HG02588 (cell line): Measurements from ENCODE around the gene SLC28A3.
"Not testable (repeated sequence)": the region's sequence is repeated elsewhere in the genome, so short reads cannot be mapped to it uniquely, and the experiment has no call there.

Source experiments
- ATAC-seq: cut with Tn5 transposase; IDR thresholded peaks from one replicate; pipeline ENCODE4 v1.9.1; 2021; ENCODE audit warnings: mild to moderate bottlenecking, moderate library complexity; ENCODE audit not compliant: unreplicated experiment

The SLC28A3 gene, protein sequence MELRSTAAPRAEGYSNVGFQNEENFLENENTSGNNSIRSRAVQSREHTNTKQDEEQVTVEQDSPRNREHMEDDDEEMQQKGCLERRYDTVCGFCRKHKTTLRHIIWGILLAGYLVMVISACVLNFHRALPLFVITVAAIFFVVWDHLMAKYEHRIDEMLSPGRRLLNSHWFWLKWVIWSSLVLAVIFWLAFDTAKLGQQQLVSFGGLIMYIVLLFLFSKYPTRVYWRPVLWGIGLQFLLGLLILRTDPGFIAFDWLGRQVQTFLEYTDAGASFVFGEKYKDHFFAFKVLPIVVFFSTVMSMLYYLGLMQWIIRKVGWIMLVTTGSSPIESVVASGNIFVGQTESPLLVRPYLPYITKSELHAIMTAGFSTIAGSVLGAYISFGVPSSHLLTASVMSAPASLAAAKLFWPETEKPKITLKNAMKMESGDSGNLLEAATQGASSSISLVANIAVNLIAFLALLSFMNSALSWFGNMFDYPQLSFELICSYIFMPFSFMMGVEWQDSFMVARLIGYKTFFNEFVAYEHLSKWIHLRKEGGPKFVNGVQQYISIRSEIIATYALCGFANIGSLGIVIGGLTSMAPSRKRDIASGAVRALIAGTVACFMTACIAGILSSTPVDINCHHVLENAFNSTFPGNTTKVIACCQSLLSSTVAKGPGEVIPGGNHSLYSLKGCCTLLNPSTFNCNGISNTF

DNA sequence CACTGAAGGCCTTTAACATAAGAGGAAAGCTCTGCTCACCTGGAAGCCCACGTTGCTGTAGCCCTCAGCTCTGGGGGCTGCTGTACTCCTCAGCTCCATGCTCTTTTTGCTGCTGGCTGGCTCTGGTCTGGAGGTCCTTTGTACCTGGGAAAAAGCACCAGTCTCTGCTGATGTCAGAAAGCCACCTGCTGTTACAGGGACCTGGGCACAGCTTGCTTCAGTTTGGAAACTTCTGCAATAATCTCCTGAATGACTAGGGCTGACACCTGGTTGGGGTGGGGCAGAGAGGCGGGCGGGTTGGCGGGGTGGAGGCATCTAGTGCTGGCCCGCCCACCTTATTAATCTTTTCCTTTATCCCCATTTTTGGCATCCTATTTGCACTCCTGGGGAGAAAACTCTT is at the start of gene SLC28A3:
SLC28A3 (minus strand) TSS at position 224 of the 400 bp plus-strand sequence; CDS start at position 99, 125 bp downstream.
- no peak for ATAC-seq

DNA sequence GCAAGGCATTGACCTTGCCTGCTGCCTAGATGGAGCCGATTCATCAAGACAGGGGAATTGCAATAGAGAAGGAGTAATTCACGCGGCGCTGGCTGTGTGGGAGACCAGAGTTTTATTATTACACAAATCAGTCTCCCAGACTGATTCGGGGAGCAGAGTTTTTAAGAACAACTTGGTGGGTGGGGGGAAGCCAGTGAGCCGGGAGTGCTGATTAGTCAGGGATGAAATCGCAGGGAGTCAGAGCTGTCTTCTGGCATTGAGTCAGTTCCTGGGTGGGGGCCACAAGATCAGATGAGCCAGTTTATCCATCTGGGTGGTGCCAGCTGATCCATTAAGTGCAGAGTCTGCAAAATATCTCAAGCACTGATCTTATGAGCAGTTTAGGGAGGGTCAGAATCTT is 49.7 kb upstream of the SLC28A3 start:
- ATAC-seq, result not testable (repeated sequence)

DNA sequence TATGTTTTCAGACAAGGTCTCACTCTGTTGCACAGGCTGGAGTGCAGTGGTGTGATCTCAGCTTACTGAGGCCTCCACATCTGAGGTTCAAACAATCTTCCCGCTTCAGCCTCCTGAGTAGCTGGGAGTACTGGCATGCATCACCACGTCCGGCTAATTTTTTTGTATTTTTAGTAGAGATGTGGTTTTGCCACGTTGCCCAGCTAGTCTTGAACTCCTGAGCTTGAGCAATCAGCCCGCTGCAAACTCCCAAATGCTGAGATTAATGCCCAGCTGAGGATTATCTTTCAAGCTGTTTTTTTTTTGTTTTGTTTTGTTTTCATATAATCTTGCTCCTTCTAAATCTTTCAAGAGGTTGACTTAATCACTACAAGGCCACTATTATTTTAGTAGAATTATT is 47.3 kb upstream of the SLC28A3 start:
- no peak for ATAC-seq

GRCh38 chr9:84386753-84387152 is 46.2 kb upstream of the SLC28A3 start:
- no peak for ATAC-seq

GRCh38 chr9:84385386-84386040 is 45.0 kb upstream of the SLC28A3 start:
- ATAC-seq, result no peak

- ATAC-seq, result no peak
These were observed 44.1 kb upstream of the SLC28A3 start for GRCh38 chr9:84384617-84385016.

GRCh38 chr9:84383178-84383577 is 42.6 kb upstream of the SLC28A3 start:
- no peak for ATAC-seq

DNA sequence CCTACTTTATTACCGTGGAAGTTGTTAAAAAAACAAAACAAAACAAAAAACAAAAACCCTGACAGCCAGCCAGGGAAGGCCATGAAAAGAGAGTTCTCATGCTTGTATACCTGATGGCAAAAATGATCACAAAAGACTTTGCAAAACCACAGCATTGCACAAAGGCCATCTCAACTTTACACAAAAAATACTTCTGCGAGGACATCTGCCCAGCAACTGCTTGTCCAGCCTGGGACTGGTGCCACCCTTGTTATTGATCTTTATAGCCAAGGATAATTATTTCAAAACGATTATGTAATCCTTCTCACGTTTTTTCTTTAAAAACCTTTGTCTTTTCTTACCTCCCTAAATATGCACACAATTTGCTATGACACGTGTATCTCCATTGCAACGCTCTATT is 42.2 kb upstream of the SLC28A3 start:
- no peak for ATAC-seq

DNA sequence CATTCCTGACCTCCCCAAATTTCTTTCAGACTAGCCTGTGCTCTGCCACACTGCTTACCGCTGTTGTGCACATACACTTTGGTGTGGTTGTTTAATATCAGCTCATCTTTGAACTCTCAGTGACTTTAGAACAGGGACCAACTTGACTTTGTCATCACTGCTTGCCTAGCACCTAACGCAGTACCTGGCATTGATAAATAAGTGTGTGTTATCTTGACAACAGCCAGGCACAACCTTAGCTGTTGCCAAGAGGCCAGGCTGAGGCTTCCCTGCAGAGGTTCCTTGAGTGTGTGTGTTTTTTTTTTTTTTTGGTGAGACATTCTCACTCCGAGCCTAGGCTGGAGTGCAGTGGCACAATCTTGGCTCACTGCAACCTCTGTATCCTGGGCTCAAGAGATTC is 41.0 kb upstream of the SLC28A3 start:
- no peak for ATAC-seq

DNA sequence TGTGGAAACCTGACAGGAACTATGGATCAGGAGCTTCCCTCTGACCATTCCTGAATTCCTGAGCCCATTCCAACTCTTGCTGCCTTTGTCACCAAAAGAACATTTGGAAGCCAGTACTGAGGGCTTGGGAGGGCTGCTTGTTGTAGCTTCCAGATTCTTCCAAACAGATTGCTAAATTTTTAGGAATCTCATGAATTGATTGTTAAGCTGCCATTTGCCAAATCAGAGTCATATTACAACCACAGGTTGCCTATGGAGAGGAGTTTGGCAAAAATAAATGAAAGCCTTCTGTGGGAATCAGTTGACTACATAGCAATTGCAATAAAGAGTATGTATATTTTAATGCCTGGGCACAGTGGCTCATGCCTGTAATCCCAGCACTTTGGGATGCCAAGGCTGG is 39.2 kb upstream of the SLC28A3 start:
- ATAC-seq, result no peak

DNA sequence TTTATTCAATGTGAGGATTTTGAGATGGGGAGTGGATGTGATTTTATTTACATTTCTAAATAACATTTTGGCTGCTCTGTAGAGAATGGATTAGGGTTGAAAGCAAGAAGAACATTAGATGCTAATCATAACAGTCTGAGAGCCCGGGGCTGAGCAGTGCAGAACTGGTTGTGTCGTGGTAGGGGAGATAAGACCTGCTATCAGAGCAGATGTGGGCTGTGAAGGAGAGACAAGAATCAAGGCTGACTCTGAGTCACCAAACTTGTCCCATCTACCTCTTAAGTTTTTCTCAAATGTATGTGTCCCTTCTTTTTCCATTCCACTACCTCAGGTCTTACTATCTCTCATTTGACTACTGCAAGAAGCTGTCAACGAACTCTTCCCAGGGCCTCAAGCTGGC is 35.4 kb upstream of the SLC28A3 start:
- ATAC-seq, result no peak

DNA sequence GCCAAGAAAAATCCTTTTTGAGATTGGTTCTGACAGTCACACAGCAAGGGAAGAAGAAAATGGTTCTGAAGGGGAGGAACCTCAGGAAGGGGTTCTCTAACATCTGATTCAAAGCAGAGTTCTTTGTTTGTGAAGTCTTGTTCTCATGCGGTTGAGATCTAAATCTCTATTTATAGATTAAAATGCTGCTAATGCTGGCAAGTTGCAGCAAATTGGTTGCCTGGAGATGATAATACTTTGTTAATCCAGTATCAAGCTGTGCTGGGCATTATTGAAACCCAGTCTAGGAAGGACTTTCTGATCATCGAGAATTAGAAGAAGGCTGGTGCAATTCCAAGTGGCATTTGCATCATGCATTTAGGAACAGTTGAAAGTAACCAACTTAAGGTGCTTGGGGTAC is 34.0 kb upstream of the SLC28A3 start:
- ATAC-seq, result no peak

DNA sequence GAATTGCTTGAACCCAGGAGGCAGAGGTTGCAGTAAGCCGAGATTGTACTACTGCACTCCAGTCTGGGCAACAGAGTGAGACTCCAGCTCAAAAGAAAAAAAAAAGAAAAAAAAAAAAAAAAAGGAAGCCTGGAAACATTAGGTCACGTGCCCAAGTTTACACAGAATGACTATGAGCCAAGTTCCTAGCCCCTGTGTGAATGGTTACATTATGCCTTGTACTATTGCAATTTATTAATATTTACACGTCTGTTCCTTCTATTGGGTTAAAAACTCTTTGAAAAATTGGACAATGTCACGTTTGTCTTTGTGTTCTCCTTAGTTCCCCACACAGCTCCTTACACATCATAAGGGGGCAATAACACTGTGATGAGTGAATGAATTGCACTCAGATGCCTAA is 33.5 kb upstream of the SLC28A3 start:
- ATAC-seq, result no peak

GRCh38 chr9:84371737-84372136 is 31.2 kb upstream of the SLC28A3 start:
- ATAC-seq, result no peak

GRCh38 chr9:84368601-84369000 is 28.0 kb upstream of the SLC28A3 start:
- no peak for ATAC-seq

DNA sequence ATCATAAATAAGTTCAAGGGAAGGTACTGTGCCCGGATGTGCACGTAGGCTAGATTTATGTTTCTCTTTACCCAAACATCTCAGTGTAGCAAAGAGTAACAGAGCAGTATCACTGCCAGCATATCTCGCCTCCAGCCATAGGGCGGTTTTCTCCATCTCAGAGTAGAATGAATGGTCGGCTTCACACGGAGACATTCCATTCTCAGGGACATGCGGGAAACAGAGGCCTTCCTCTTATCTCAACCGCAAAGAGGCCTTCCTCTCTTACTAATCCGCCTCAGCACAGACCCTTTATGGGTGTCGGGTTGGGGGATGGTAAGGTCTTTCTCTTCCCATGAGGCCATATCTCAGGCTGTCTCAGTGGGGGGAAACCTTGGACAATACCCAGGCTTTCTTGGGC is 27.2 kb upstream of the SLC28A3 start:
- ATAC-seq, result not testable (repeated sequence)

DNA sequence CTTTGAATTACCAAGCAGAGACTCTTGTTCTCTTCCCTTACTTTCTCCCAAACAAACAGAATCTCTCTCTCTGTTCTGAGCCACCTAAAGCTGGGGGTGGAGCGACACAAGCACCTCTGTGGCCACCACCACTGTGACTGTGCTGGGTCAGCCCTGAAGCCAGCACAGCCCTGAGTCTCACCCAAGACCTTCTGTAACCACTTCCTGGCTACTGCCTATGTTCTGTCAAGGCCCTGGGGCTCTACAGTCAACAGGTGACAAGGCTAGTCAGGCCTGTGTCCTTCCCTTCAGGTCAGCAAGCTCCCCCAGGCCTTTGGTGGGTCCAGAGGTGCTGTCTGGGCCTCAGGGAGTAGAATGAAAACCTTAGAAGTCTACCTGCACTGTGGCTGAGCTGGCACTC is 26.1 kb upstream of the SLC28A3 start:
- ATAC-seq, result no peak

DNA sequence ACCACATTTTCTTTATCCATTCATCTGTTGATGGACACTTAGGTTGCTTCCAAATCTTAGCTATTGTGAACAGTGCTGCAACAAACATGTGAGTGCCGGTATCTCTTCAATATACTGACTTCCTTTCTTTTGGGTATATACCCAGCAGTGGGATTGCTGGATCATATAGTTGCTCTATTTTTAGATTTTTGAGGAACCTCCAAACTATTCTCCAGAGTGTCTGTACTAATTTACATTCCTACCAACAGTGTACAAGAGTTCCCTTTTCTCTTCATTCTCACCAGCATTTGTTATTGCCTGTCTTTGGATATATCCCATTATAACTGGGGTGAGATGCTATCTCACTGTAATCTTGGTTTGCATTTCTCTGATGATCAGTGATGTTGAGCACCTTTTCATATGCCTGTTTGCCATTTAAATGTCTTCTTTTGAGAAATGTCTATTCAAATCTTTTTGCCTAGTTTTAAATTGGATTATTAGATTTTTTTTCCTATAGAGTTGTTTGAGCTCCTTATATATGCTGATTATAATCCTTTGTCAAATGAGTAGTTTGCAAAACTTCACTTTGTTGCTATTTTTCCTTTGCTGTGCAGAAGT is 24.4 kb upstream of the SLC28A3 start:
- not testable (repeated sequence) for ATAC-seq

DNA sequence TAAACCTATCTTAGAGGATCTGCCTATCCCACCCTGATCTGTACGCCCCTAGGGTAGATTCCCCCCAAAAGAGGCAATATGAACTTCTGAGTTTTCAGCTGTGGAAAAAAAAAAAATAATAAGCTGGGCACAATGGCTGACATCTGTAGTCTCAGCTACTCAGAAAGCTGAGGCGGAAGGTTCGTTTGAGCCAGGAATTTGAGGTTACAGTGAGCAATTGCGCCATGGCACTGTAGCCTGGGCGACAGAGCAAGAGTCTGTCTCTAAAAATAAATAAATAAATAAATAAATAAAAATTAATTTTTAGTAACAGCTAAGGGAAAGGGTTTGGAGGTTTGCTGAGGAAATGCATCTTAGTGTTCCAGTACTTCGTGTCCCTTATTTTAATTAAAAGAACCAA is 21.1 kb upstream of the SLC28A3 start:
- ATAC-seq, result no peak

DNA sequence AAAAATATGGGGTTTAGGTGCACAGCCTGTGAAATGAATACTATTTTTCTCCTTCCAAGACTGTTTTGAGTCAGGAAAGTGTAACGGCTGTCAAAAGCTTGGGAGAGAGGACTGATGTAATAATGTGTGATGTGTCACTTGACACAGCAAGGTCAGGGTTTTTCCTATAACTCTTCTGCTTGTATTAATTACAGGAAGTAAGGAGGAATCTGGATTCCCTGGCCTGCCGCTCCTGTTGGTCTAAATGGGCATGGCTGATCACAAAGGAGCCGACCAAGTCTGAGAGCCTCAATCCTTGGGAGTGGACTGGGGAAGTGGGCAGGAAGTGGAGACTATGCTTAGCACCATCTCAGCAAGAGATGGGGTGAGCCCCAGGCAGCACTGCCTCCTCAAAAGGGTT is 16.7 kb upstream of the SLC28A3 start:
- ATAC-seq, result no peak

DNA sequence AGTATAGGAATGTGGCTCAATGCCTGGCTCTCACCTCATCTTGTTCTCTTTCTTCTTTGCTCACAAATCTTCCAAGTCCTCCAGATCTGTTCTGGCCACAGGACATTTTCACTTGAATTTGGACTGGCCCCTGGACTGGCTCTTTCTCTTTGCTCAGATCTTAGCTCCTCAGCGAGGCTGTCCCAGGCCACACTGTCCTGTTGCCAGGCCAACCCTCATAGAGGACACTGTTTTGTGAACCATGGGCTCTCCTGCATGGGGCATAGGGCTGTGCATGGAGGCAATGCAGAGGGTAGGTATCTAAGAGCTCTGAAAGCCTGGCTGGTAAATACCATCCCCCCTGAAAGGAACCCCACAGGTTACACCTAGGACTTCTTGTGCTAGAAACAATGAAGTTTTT is 13.5 kb upstream of the SLC28A3 start:
- ATAC-seq, result no peak

- no peak for ATAC-seq
These were observed 9.1 kb upstream of the SLC28A3 start for GRCh38 chr9:84349671-84350070.
